ENCODE measurements around the gene HOXA13. TPM values are rescaled to one million over a fixed set of nuclear protein-coding genes. Genes with fewer than 3 reads are reported as not detected.
A peak's percentile ranks its signal among the peaks of the same experiment; 100 is the strongest.

HOXA13 gene
- total and polyA plus RNA-seq, 11 donors, result not detected

- intact Hi-C loops (cut with DNase I), result no loop called here
Measured at GRCh38 chr7:27186668-27187474, 13.0 kb downstream of the HOXA13 start.

GRCh38 chr7:27185854-27186667 lies 13.8 kb downstream of the HOXA13 start:
- no peak overlapping the region for H3K4me3 ChIP-seq
- ATAC-seq (no peak), DNase-seq (no peak)
- H3K9me3 ChIP-seq, result no peaks in the 10 kb centered on the region
- H3K36me3 ChIP-seq, result no peaks in the 10 kb centered on the region
- H3K4me1 ChIP-seq, result peaks cover 4 to 55% (median 33%) of the 10 kb centered on the region in 12 donors
- TF ChIP-seq CTCF (IDR thresholded peaks at IDR 0.05) (no peak), POLR2A (IDR thresholded peaks at IDR 0.05) (no peak)
- WGBS, 4 donors, result 4 to 13% (median 10%) methylated on average over 22 to 24 of the region's 24 CpGs
- H3K27ac ChIP-seq, result peak overlapping the region in 1 of 12 donors; percentile 91
- peaks cover 83 to 100% (median 100%) of the 10 kb centered on the region in 9 donors for H3K27me3 ChIP-seq
- intact Hi-C loops (cut with DNase I), result no loop called here

More at GRCh38 chr7:27186668-27187474, 13.0 kb downstream of the HOXA13 start:
- Histone ChIP-seq H3K36me3 (no peaks in the 10 kb centered on the region), H3K27ac (peak overlapping the region in 1 of 12 donors; percentile 91), H3K9me3 (no peaks in the 10 kb centered on the region), H3K4me1 (peaks cover 4 to 56% (median 33%) of the 10 kb centered on the region in 12 donors), H3K4me3 (no peak overlapping the region), H3K27me3 (peaks cover 84 to 100% (median 100%) of the 10 kb centered on the region in 9 donors)
- no peak for TF ChIP-seq CTCF (IDR thresholded peaks at IDR 0.05)
- TF ChIP-seq POLR2A (IDR thresholded peaks at IDR 0.05), result no peak
- no peak for DNase-seq
- ATAC-seq, result no peak
- WGBS, 4 donors, result 22 to 39% (median 34%) methylated on average over 4 of the region's 4 CpGs

- no peaks in the 10 kb centered on the region for H3K9me3 ChIP-seq
- peaks cover 83 to 100% (median 100%) of the 10 kb centered on the region in 9 donors for H3K27me3 ChIP-seq
- H3K4me3 ChIP-seq, result peak within 1 kb of the TSS; percentile 19 to 58 (median 36)
- no peak for TF ChIP-seq CTCF (IDR thresholded peaks at IDR 0.05)
- TF ChIP-seq POLR2A (IDR thresholded peaks at IDR 0.05), result no peak
- H3K27ac ChIP-seq, result peak within 1 kb of the TSS in 1 of 12 donors; percentile 91
- no peaks in the 10 kb centered on the region for H3K36me3 ChIP-seq
- 4 to 6% (median 5%) methylated on average over 30 to 43 of the region's 43 CpGs for WGBS, 4 donors
- peaks cover 4 to 55% (median 33%) of the 10 kb centered on the region in 12 donors for H3K4me1 ChIP-seq
- intact Hi-C loops (cut with DNase I), result no loop called here
- DNase-seq (peak in 1 of 5 donors; percentile 55), ATAC-seq (peak in 1 of 4 donors; percentile 11)
Measured at GRCh38 chr7:27185013-27185853, 14.7 kb downstream of the HOXA13 start, which contains the start of gene HOXA11. Gene HOXA11, minus strand, starts transcription at chr7:27185232. Its CDS starts 88 bp downstream, at chr7:27185144.

All from heart left ventricle (tissue), 16 donors.